Activated CD4-positive, alpha-beta T cell treated with anti-CD3 and anti-CD28 coated beads, Interleukin-2, Interleukin-4, amounts not matched to agents 100 ng/mL and 50 ng/mL, durations not matched to agents 16 hours and 8 hours (primary cell): ENCODE results near the gene MEF2A.
"Not testable (repeated sequence)": the region's sequence is repeated elsewhere in the genome, so short reads cannot be mapped to it uniquely, and the experiment has no call there.

ENCODE experiments used
- DNase-seq: peaks from one replicate; pipeline ENCODE4 v3.0.0-alpha.2; 2020; ENCODE audit warnings: low spot score

MEF2A gene

GRCh38 chr15:99731336-99732123 is 165.7 kb downstream of the MEF2A start:
- no peak for DNase-seq

DNA sequence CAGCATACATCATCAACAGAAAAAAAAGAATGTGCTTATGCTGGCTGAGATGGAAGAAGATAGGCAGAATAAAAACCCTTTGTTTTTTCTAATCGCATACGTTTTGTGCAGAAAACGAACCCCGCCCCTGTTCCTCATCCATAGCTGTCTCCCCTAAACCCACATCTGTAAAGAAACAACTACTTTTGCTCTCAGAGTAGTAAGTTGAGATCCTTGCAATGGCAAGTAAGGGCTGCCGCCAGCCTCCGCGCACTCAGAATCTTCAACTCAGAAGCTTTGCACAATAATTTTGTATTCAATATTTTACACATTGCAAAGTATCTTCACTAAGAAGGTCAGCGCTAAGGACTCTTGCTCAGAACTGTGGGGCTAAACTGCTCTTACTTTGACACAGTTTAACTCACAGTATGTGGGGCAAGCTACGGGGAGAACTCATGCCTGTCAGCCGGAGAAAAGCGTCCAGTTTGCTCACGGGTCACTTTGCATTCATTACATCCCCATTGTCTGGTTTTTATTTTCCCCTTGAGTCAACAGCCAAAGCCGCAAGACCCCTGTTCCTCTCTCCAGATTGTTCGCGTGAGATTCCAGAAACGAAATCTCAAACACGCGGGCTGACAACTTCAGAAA is 166.5 kb downstream of the MEF2A start:
- no peak for DNase-seq

GRCh38 chr15:99732751-99733267 is 167.0 kb downstream of the MEF2A start:
- peak; percentile 8 for DNase-seq

DNA sequence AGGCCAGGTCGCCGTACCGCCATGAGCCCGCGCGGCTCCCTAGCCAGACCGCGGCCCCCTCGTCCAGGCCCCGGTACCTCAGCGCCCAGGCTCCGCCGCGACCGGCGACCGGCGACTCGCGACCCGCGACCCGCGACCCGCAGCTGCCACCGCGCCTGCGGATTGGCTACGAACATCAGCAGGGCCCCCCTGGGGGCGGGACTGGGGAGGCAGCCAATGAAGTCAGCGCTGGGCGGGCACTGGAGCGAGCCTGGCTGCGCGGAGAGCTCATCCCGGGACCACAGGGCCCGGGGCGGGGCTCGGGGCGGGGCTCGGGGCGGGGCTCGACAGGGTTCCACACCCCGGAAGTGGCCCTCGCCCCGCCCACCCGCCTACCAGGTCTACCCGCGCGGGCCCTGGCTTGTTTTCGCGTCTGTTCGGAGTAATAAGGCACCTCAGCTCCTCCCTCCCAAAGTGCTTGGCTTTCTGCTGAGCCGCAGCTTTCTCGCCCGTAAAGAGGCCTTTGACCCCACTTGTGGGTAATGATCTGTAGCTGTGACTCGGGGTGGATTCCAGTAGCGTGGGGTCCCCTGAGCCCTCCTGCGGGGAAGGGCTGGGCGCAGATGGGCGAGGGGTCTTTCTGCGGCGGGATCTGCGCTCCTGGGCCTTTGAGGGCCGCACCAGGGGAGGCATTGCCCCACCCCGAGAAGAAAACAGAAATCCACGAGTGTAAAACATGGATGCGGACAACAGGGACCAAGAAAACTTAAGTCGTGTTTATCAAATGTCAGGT is 167.7 kb downstream of the MEF2A start, which contains the start of gene LYSMD4:
TSS of gene LYSMD4 (minus strand) at position 170 of the 772 bp plus-strand sequence. CDS start 1,438 bp downstream, outside the sequence.
- peak; percentile 98 for DNase-seq

DNA sequence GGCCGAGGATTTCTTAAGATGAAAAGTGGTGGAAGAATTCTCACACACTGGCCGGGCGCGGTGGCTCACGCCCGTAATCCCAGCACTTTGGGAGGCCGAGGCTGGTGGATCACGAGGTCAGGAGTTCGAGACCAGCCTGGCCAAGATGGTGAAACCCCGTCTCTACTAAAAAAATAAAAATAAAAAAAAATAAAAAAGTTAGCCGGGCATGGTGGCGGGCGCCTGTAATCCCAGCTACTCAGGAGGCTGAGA is 168.2 kb downstream of the MEF2A start:
- not testable (repeated sequence) for DNase-seq

- no peak for DNase-seq
Observed at GRCh38 chr15:99734575-99734974, 168.8 kb downstream of the MEF2A start.

DNA sequence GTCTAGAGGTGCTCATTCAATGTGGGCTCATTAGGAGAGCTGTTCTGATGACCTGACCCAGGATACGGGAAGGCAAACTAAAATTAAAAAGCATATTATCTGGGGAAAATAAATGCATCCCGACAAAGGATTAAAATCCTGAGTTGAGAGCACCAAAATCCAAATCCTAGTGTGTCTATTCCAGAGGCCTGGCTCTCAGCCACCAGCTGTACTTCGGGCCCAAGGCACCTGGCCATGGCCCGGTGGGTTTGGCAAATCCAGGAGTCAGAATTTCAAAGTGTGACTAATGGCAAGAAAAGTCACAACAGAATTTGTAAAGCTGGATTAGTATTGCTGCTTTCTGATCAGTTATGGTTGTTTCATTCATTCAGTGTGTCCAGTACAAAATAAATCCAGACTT is 170.1 kb downstream of the MEF2A start:
- no peak for DNase-seq

DNA sequence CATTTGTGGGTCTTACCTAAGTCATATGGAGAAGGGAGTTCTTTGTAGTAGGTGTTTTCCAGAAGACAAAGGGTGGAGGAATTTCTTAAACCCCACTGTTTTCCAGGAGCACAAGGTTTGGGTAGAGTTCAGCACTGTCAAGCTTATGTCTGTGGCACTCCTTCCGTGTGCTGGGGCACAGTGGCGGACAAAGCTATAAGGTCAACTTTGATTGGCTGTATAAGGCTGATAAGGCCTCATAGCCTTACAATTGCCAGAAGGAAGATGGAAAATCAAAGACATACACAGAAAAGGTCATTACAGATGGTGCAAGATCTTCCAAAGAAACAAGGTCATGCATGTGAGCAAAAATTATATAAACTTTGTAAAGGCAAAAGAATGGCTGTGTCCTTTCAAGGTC is 170.9 kb downstream of the MEF2A start:
- no peak for DNase-seq

- no peak for DNase-seq
Observed at GRCh38 chr15:99738021-99738847, 172.4 kb downstream of the MEF2A start.

- no peak for DNase-seq
Observed at GRCh38 chr15:99741835-99742234, 176.1 kb downstream of the MEF2A start.

- no peak for DNase-seq
Observed at GRCh38 chr15:99744142-99744541, 178.4 kb downstream of the MEF2A start.

DNA sequence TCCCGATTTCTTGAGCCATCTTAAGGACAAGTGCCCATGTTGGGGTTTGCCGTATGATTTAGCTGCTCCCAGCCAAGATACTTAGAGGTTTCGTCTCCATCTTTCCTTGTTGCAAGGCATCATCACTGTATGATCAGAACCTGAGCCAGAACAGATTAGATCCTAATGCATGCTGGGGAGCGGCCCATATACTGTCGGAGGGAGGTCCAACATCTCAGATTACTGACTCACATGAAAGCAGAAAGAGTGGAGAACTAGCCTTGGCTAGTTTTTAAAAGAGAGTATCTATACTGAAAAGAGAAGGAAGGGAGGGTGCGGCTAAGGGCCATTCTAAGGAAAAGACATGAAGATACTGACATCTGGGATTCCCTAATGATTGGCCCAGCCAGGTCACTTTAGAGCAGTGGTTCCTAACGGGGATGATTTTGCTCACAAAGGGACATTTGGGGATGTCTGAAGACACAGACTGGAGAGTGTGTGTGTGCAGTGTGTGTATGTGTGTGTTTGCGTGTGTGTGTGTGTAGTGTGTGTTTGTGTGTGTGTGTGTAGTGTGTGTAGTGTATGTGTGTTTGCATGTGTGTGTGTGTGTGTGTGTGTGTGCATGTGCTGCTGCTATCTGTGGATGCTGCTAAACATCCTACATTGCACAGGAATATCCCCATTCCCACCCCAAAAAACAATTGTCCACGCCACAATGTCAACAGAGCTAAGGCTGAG is 179.7 kb downstream of the MEF2A start:
- DNase-seq: no peak

GRCh38 chr15:99749386-99749785 is 183.6 kb downstream of the MEF2A start:
- no peak for DNase-seq

DNA sequence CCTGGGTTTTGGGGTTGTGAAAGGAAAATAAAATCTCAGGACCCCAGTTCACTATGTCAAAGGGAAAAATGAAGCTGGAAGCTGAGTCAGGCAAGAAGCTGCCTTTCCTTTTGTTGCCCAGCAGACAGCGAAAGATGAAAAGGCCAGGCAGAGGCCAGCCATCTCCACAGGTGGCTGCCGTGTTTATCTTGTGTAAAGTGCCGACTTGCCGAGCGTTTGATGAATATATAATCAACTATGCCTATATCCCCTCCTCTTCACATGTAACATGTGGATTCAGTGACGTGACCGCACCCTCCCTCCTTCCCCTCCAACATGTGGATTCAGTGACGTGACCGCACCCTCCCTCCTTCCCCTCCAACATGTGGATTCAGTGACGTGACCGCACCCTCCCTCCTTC is 184.5 kb downstream of the MEF2A start:
- DNase-seq: not testable (repeated sequence)

DNA sequence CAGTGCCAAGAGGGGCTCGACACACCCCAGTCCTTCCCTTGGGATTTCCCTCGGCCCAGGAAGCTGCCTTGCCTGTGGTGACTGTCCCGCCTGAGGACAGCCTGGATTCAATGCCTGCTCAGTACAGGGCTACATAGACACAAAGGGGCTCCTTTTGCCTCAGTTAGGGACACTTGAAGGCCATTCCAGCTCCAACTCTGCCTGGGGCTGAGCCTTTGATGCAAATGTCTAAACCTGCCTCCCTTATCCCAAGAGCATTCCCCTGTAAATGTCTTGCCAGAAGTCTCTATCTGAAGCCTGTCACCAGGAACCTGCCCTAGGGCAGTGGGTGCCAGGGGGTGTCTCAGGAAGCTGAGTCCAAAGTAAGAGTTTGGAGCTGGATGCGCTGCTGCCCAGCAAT is 186.8 kb downstream of the MEF2A start:
- no peak for DNase-seq

- no peak for DNase-seq
Observed at GRCh38 chr15:99753066-99753465, 187.3 kb downstream of the MEF2A start.

DNA sequence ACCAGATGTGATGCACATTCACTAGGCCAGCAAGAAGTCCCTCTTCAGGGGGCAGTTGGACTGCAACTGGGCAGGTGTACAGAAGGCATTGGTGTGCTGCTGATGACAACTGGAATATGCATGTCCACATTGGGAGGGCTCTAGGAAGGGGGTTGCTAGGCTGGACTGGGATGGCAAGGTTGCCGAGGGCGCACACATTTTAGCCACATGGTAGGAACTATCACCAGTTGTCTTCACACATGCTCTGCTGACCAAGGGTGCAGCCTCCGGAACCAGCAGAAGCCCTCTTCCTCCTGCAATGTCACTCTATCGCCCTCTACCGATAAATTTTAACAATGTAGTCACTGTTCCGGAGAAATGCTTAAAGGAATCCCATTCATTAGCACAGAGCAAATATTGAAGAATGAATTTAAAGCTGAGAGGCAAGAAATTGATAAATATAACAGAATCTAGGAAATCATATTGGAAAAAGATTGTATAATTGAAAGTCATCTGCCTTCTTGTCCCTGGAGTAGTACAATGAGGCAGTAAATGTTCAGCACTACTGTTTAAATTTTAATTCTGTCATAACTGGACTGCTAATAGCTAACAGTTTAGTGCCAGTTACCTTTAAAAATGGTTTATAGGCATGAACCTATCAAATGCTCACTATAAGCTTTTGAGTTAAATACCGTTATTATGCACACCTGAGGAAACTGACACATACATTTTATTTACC is 190.1 kb downstream of the MEF2A start:
- peak; percentile 78 for DNase-seq

DNA sequence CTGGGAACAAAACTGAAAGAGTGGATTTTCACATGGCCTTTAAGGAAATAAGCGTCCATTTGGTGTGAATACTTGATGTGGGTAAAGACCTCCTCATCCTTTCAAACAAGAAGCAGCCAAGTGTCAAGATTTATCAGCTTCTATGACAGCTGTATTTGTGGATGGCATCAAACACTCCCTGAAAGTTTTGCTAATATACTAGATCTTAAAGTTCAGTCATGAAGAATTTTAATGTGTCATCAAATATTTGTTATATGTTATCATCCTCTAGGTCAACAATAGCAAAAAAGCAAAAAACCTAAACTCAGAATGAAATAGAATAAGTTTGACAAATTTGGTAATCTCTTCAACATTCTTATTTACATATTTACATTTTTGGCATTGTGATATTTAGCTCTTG is 196.5 kb downstream of the MEF2A start:
- no peak for DNase-seq

DNA sequence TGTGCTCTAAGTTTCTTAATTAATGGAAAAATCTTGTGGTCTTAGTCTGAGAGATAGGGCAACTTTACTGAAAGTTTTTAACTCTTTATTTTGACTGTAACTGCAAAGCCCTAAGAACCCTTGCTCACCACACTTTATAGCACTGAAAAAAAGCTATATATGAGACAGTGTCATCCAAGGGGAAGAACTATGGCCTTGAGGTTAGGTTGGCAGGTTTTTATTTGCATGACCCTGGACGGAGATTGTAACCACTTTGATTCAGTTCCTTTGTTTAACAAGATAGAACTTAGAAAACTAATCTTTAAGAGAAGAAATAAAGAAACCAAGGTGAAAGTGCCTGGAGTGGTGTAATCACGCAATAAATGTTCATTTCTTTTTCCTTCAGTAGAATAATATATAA is 198.0 kb downstream of the MEF2A start:
- no peak for DNase-seq

GRCh38 chr15:99764522-99764921 is 198.7 kb downstream of the MEF2A start:
- DNase-seq: no peak
